ENCODE data around the gene SULF2. TPM values are rescaled to one million over a fixed set of nuclear protein-coding genes. Genes with fewer than 3 reads are reported as not detected.

SULF2 gene
- total RNA-seq, 1 experiment from 2014 or later = 0.69 TPM

DNA sequence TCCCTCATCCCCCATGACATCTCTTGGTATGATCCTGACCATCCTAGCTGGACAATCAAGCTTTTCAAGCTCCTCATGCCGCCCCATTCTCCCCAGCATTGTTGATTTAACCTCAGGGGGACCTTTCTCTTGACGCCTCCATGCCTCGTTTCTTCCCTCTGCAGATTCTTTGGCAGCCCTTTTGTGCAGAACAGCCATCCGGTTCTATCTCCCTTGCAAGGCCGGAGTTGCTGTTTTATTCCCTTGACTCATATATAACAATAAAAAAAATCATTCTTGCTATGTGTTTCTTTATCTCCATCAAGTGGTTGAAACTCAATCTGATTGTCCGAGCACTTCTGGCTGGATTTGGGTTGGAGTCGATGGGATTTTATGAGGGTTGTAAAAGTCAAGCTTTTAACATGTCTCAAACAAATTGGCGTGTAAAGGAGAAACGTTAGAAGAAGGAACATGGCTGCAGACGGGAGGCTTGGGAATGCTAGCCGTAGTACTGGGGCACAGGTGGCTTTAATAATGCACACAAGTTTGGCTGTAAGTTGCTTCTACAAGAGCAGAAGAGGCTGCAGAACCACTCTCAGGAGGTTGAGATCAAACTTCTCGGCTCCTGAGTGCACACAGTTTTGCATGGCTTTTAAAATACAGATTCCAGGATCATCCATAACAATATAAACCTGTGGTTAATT lies 3.9 kb upstream of the SULF2 start:
- DNase-seq (ENCODE audit: low spot score) = no peak
- TF ChIP-seq CTCF (conservative IDR thresholded peaks at IDR 0.05; ENCODE audit: low read depth, low read length) = no peak
- no peak for TF ChIP-seq EZH2 (IDR thresholded peaks at IDR 0.05; ENCODE audit: borderline replicate concordance, low read depth, low read length, poor library complexity, severe bottlenecking)
- peaks cover 12% of the 10 kb centered on the region for H3K4me1 ChIP-seq (ENCODE audit: insufficient read depth, low read length, poor library complexity, severe bottlenecking)
- no peaks in the 10 kb centered on the region for H3K9me3 ChIP-seq (ENCODE audit: low read depth, low read length, poor library complexity, severe bottlenecking)
- ChIA-PET CTCF (no interaction called here), POLR2A (ENCODE audit: low non-redundant PET) (no interaction called here)
- no peak overlapping the region for H3K4me3 ChIP-seq (ENCODE audit: low read depth, low read length, poor library complexity, severe bottlenecking)
- no peak overlapping the region for H3K27ac ChIP-seq (ENCODE audit: low read depth, low read length, poor library complexity, severe bottlenecking)
- peaks cover 42% of the 10 kb centered on the region for H3K27me3 ChIP-seq (replicated peaks; ENCODE audit: insufficient read depth, low read depth, low read length, poor library complexity)
- intact Hi-C loops (cut with micrococcal nuclease; ENCODE audit: unreplicated experiment) = loop anchor here (5.0 kb wide), 1 partner anchor 503 kb away; no protein-coding TSS in a partner anchor
- H3K36me3 ChIP-seq (ENCODE audit: insufficient read depth, low read length, poor library complexity, severe bottlenecking) = no peaks in the 10 kb centered on the region
- no TSS peak for BruUV-seq (replicated peaks)

DNA sequence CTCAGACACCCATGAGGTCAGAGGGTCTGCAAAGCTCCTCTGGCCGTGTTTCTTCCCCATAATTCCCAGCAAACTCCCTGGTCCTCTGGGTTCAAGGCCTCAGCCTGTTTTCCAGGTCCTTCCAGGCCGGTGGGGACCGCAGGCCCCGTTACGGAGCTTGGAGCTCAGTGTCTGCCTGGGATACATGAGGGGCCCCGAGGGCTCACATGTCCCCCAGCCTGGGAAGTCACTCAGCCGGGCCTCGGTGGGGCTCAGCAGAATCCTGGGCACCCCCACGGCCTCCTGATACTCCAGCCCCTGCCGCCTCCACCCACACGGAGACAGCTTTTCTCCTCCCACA lies 3.4 kb upstream of the SULF2 start:
- no peak for DNase-seq (ENCODE audit: low spot score)
- Histone ChIP-seq H3K27me3 (replicated peaks; ENCODE audit: insufficient read depth, low read depth, low read length, poor library complexity) (peaks cover 47% of the 10 kb centered on the region), H3K4me3 (ENCODE audit: low read depth, low read length, poor library complexity, severe bottlenecking) (no peak overlapping the region), H3K4me1 (ENCODE audit: insufficient read depth, low read length, poor library complexity, severe bottlenecking) (peaks cover 15% of the 10 kb centered on the region), H3K36me3 (ENCODE audit: insufficient read depth, low read length, poor library complexity, severe bottlenecking) (no peaks in the 10 kb centered on the region), H3K9me3 (ENCODE audit: low read depth, low read length, poor library complexity, severe bottlenecking) (no peaks in the 10 kb centered on the region), H3K27ac (ENCODE audit: low read depth, low read length, poor library complexity, severe bottlenecking) (no peak overlapping the region)
- intact Hi-C loops (cut with micrococcal nuclease; ENCODE audit: unreplicated experiment) = loop anchor here (5.0 kb wide), 1 partner anchor 504 kb away; no protein-coding TSS in a partner anchor
- CTCF ChIA-PET = no interaction called here
- POLR2A ChIA-PET (ENCODE audit: low non-redundant PET) = no interaction called here
- no TSS peak for BruUV-seq (replicated peaks)
- TF ChIP-seq CTCF (conservative IDR thresholded peaks at IDR 0.05; ENCODE audit: low read depth, low read length) (no peak), EZH2 (IDR thresholded peaks at IDR 0.05; ENCODE audit: borderline replicate concordance, low read depth, low read length, poor library complexity, severe bottlenecking) (no peak)

DNA sequence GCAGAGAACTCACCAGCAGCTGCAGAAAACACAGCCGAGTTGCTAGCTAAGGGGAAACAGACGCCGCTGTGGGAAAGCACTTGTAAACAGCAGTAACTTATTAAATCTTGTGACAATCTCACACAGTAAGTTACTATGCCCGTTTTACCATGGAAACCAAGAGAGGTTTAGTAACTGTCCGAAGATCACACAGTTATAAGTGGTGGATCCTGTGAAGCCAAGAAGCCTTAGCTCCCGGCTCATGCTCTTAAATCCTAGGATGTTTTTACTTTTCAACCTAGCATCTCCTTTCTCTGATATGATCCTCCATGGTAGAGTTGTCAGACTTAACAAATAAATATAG lies 1.5 kb upstream of the SULF2 start:
- POLR2A ChIA-PET (ENCODE audit: low non-redundant PET) = interaction anchor here (0.6 kb wide), 1 partner anchor 31 kb away, joined by 3 read pairs; no protein-coding TSS in a partner anchor
- Histone ChIP-seq H3K36me3 (ENCODE audit: insufficient read depth, low read length, poor library complexity, severe bottlenecking) (no peaks in the 10 kb centered on the region), H3K4me1 (ENCODE audit: insufficient read depth, low read length, poor library complexity, severe bottlenecking) (peaks cover 15% of the 10 kb centered on the region), H3K27me3 (replicated peaks; ENCODE audit: insufficient read depth, low read depth, low read length, poor library complexity) (peaks cover 57% of the 10 kb centered on the region), H3K4me3 (ENCODE audit: low read depth, low read length, poor library complexity, severe bottlenecking) (no peak overlapping the region), H3K27ac (ENCODE audit: low read depth, low read length, poor library complexity, severe bottlenecking) (no peak overlapping the region), H3K9me3 (ENCODE audit: low read depth, low read length, poor library complexity, severe bottlenecking) (no peaks in the 10 kb centered on the region)
- CTCF ChIA-PET = interaction anchor here (0.7 to 1.6 kb wide), 3 partner anchors 109 to 834 kb away, joined by 4 to 11 read pairs (median 10); no protein-coding TSS in a partner anchor
- no TSS peak for BruUV-seq (replicated peaks)
- intact Hi-C loops (cut with micrococcal nuclease; ENCODE audit: unreplicated experiment) = loop anchor here (2.0 to 5.0 kb wide), 2 partner anchors 506 to 834 kb away; no protein-coding TSS in a partner anchor
- TF ChIP-seq CTCF (conservative IDR thresholded peaks at IDR 0.05; ENCODE audit: low read depth, low read length) (no peak), EZH2 (IDR thresholded peaks at IDR 0.05; ENCODE audit: borderline replicate concordance, low read depth, low read length, poor library complexity, severe bottlenecking) (no peak)
- no peak for DNase-seq (ENCODE audit: low spot score)
